ENCODE data around the gene UGT1A1.

Gene UGT1A1

GRCh38 chr2:233758849-233759248 lies 1.2 kb upstream of the UGT1A1 start:
- no peak for FAIRE-seq

- FAIRE-seq = no peak
Observed at GRCh38 chr2:233761040-233761769, 1.1 kb downstream of the UGT1A1 start.

DNA sequence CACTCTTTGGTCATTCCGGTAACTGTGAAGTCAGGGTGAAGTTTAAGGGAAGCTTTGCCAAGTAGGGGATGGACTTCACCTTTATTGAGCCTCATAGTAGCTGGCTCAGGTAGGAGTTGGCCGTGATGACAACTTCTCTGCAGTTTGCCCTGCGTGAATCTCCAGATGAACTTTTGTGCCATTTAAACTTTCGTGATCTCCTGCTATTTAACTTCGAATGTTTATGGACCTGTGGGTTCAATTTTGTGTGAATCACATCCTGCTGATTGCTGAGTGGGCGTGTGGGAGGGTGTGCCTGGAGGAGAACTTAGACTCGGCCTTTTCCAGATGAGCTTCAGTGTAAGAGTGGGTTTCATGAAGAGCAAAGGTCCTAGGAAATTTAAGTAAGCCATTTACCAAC lies 4.2 kb downstream of the UGT1A1 start:
- FAIRE-seq = no peak

DNA sequence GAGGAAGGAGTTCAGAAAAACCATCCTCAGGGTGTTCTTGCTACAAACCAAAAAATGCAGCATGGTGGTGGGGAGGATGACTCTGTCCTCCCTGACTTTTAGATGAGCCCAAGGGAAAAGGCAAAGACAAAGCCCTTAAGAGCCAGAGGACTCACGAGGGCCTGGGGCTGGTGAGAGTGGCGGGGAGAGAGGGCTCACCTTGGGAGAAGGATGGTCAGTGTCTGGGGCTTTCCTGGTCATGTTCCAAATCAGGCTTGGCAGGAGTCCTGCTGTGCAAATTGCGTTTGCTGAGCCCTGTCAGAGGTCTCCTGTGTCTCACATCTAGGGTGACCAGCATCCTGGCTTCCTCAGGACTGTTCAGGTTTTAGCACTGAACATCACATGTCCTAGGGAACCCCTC lies 4.7 kb downstream of the UGT1A1 start:
- FAIRE-seq = no peak

- FAIRE-seq = no peak
Observed at GRCh38 chr2:233766416-233766815, 6.3 kb downstream of the UGT1A1 start.

DNA sequence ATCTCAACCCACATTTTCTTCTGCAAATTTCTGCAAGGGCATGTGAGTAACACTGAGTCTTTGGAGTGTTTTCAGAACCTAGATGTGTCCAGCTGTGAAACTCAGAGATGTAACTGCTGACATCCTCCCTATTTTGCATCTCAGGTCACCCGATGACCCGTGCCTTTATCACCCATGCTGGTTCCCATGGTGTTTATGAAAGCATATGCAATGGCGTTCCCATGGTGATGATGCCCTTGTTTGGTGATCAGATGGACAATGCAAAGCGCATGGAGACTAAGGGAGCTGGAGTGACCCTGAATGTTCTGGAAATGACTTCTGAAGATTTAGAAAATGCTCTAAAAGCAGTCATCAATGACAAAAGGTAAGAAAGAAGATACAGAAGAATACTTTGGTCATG lies 8.0 kb downstream of the UGT1A1 start:
- FAIRE-seq = no peak

- FAIRE-seq = no peak
Observed at GRCh38 chr2:233769260-233769659, 9.2 kb downstream of the UGT1A1 start.

DNA sequence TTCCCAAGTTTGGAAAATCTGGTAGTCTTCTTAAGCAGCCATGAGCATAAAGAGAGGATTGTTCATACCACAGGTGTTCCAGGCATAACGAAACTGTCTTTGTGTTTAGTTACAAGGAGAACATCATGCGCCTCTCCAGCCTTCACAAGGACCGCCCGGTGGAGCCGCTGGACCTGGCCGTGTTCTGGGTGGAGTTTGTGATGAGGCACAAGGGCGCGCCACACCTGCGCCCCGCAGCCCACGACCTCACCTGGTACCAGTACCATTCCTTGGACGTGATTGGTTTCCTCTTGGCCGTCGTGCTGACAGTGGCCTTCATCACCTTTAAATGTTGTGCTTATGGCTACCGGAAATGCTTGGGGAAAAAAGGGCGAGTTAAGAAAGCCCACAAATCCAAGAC lies 12.1 kb downstream of the UGT1A1 start:
- FAIRE-seq = no peak

GRCh38 chr2:233772583-233772982 lies 12.5 kb downstream of the UGT1A1 start:
- no peak for FAIRE-seq

- no peak for FAIRE-seq
Observed at GRCh38 chr2:233773854-233774253, 13.8 kb downstream of the UGT1A1 start.

- no peak for FAIRE-seq
Observed at GRCh38 chr2:233775414-233775813, 15.3 kb downstream of the UGT1A1 start.

GRCh38 chr2:233778030-233778429 lies 18.0 kb downstream of the UGT1A1 start, which contains the start of gene MROH2A:
Gene MROH2A (plus strand): TSS chr2:233778330. CDS start chr2:233779359, 1,029 bp downstream.
- FAIRE-seq = no peak

- FAIRE-seq = no peak
Observed at GRCh38 chr2:233779722-233780121, 19.7 kb downstream of the UGT1A1 start.

DNA sequence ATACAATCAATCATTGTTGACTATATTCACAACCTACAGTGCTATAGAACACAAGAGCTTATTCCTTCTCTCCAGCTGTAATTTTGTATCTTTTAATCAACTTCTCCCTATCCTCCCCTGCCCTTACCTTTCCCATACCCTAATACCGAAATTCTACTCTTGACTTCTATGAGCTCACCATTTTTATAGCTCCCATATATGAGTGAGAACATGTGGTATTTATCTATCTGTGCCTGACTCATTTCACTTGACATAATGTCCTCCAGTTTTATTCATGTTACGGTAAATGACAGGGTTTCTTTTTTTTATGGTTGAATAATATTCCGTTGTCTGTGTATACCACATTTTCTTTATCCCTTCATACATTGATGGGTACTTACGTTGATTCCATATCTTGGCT lies 20.7 kb downstream of the UGT1A1 start:
- no peak for FAIRE-seq

DNA sequence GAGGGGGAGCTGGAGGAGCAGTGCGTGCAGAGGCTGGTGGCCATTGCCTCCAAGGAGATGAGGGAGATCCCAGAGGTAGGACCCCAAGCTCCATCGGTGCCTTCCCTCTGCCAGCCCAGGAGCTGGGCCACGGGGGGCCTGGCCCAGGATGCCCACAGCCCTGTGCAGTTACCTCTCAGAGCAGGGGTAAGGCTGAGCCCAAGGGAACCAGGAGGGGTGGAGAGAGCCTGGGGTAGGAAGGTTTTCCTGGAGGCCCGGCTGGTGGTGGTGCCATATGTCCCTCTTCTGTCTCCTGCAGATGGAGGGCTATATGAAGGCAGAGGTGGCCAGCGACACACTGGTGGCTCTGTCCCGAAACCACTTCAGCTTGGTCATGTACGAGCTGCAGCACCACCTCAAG lies 29.5 kb downstream of the UGT1A1 start:
- no peak for FAIRE-seq

DNA sequence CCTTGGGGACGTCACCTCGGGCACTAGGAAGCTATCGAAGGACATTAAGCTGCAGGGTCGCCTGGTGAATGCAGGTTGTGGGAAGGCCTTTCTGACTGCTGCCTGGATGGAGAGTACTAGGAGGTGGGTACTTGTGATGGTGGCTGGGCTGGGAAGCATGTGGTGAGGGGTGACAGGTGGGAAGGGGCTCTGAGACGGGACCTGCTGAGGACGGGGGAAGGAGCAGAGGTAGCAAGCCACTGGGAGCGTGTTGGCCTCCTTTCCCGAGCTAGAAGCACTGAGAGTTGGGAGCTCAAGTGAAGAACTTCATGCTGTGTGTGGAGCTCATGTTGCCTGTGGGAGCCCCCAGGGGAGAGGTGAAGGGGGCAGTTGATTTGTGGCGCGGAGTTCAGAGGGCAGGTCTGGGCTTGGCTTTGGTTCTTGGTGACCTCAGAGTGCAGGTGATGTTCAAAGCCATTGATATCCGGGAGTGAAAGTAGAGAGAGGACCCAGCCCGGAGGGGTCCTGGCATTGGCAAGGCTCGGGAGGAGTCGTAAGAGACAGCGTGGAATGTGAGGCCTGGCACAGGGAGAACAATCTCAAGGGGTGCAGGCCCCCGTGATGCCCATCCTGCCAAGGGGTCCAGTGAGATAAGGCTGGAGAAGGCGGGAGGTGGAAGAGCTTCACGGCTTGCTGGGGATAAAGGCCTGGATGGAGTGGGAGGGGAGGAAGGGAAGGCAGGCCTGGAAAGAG lies 31.2 kb downstream of the UGT1A1 start:
- no peak for FAIRE-seq

DNA sequence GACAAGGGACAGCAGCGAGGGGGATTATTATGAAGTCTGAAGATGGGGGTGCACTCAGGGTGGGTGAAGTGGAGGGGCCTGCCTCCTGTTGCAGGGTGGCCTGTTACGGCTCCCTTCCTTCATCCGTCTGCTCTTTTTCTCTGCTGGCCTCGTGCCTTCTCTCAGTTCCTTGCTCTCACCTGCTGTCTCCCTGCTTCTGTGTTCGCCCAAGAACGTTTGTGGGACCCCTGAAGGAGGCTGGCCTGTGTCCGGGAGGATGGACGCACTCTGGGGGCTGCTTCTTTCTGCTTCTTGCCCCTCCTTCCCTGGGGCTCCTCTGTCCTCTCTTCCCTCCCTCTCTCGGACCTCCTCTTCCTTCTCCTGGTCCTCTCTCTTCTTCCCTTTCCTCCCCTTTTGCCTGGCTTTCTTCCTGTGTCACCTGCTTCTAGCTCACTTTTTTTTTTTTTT lies 31.8 kb downstream of the UGT1A1 start:
- FAIRE-seq = no peak

DNA sequence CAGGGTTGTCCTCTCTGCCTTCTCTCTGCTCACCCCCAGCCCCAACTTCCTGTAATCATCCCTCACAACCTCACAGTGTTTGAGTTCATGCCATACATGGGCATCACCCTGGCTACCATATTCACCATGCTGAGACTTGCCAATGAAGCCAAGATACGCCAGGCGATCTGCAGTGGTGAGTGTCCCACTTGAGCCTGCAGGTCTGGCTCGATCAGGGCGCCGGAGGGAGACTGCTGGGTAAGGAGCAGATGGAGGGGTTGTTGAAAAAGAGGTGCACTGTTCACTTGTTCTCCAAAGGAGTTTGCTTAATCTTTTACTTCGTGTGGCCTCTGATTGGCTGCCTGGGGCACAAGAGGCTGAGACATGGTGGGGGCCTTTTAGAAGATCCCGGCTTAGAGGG lies 32.6 kb downstream of the UGT1A1 start:
- FAIRE-seq = no peak

- no peak for FAIRE-seq
Observed at GRCh38 chr2:233793465-233794127, 33.5 kb downstream of the UGT1A1 start.

- no peak for FAIRE-seq
Observed at GRCh38 chr2:233794128-233794658, 34.1 kb downstream of the UGT1A1 start.

DNA sequence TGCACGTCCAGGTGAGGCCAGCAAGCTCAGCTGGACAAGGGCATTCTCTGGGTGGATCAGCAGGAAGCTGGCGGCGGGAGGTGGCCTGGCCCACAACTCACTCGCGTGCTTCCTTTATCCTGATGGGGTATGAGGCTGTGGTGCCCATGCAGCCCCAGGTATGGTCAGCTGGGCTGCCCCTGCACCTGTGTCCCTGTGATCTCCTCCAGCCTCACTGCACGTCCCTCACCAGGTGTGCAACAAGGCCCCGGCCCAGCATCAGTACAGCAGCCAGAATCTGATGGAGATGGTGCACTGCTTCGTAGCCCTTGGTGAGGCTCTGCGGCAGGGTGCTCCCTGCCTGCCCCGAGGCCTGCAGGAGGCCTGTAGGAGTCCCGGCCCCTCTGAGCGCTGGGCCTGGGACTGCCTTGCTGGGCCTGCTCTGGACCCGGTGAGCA lies 35.7 kb downstream of the UGT1A1 start:
- no peak for FAIRE-seq

DNA sequence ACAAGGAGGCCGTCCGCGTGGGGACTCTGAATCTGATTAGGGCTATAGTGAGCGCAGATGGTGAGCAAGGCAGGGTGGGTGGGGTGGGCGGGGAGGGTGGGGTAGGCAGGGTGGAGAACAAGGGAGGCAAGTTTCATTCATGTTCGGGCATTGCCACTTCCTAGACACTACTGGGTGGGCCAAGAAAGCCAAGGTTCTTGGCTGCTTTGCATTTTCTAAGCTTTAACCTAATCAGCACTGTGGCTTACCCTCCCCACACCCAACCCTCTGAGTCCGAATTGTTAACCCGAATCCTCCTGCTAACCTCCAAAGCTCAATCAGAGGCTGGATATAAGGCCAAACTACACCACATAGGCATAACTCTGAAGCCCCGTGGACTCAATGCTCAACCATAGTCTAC lies 36.2 kb downstream of the UGT1A1 start:
- FAIRE-seq = no peak

DNA sequence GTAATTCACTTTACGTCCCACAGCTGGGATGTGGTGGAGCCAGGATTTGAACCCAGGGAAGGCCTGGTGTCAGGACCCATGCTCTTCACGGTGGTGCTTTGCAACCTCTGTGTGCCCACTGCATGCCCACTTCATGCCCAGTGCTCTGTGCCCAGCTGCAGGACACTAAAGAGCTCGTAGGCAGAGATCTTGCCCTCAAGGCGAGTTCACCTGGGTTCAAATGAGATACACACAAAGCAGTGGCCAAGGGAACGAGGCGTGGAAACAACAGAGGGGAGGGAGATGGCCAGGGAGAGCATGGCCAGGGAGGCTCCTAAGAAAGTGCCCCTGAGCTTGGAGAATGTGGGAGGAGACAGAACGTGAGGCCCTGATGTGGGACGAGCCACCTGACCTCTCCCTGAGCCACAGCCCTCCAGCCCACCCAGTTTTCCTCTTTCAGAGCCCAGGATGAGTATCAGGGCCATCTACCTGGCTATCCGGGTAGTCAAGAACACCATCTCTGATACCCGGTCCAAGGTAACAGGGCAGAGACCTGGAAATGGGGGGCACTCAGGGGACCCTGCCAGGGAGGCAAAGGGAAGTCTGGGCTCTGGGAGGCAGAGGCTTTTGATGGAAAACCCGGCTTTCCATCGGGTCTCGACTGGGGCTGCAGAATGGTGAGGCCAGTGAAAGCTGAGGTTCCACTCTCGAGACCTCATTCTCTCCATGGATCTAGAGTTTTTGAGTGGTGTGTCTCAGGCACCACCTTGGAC lies 38.4 kb downstream of the UGT1A1 start:
- FAIRE-seq = no peak

All from G401.6 (cell line).